Measurements from ENCODE around the gene ABLIM3. TPM values are rescaled to one million over a fixed set of nuclear protein-coding genes. Genes with fewer than 3 reads are reported as not detected.
A peak's percentile ranks its signal among the peaks of the same experiment; 100 is the strongest.

Gene ABLIM3
- total and polyA plus RNA-seq, 7 donors, result 18.7 to 54.5 (median 35.0) TPM

DNA sequence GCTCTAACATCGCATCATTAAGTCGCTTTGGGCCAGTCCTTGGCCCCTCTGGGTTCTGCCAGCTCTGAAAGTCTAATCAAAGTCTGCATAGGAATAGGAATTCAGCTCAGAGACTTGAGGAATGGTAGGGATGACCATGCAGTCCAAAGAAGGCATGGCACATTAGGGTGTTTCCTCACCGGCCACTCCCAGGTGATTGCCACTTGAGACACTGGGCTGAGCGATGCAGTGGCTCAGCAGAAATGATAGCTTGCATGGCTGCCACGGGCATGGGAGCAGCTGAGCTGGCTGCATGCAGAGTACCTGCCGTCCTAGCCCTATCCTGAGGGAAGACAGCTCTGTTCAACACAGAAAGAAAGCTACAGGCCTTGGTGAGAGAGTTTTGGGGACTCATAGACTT is 159.1 kb downstream of the ABLIM3 start:
- Histone ChIP-seq H3K4me1 (peaks cover 54% of the 10 kb centered on the region), H3K36me3 (ENCODE audit: insufficient read depth in 1 of 2, low read depth in 1 of 2) (peaks cover 0 to 65% of the 10 kb centered on the region in 2 donors), H3K27ac (peak overlapping the region; percentile 41), H3K27me3 (ENCODE audit: insufficient read depth in 3 of 3, low read length in 2 of 3) (no peaks in the 10 kb centered on the region), H3K4me3 (no peak overlapping the region), H3K9me3 (no peaks in the 10 kb centered on the region)
- 55 to 71% (median 59%) methylated on average over 6 of the region's 6 CpGs for WGBS, 3 donors
- ATAC-seq (peak in 3 of 4 donors; percentile 39 to 66 (median 57)), DNase-seq (no peak)
- no peak for TF ChIP-seq CTCF (IDR thresholded peaks at IDR 0.05)
- intact Hi-C loops (cut with DNase I), result no loop called here

GRCh38 chr5:149301049-149301743 is 159.9 kb downstream of the ABLIM3 start:
- DNase-seq (no peak), ATAC-seq (no peak)
- Histone ChIP-seq H3K36me3 (ENCODE audit: insufficient read depth in 1 of 2, low read depth in 1 of 2) (peaks cover 0 to 70% of the 10 kb centered on the region in 2 donors), H3K27me3 (ENCODE audit: insufficient read depth in 3 of 3, low read length in 2 of 3) (no peaks in the 10 kb centered on the region), H3K4me3 (no peak overlapping the region), H3K27ac (peak overlapping the region; percentile 41), H3K4me1 (peaks cover 47% of the 10 kb centered on the region), H3K9me3 (no peaks in the 10 kb centered on the region)
- WGBS, 3 donors, result 81 to 84% (median 83%) methylated on average over 13 of the region's 13 CpGs
- TF ChIP-seq CTCF (IDR thresholded peaks at IDR 0.05), result no peak
- intact Hi-C loops (cut with DNase I), result no loop called here

DNA sequence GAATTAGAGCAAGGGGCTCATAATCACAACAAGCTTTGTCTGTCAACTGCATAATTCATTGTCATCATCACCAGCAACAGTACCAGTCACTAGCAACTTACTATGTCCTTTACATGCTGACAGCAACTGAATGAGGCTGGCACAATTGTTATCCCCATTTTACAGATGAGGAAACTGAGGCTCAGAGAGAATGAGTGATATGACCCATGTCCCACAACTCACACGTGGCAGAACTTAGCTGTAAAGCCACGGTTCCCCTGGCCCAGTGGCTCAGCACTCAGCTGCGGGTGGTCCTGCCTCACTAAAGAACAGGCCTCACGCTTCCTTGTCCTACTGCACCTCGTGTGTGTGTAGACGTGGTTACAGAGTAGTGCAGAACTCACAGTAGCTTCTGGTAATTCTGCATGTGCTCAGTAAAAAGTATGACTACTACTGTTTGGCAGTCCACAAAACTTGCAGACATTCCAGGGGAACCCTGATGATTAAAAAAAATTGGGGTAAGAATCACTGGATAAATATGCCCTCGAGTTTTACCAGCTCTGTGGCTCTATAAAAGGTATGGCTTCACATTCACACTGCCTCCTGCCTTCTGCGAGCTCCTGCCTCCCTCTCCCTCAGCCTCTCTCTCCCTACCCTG is 160.6 kb downstream of the ABLIM3 start:
- H3K36me3 ChIP-seq (ENCODE audit: insufficient read depth in 1 of 2, low read depth in 1 of 2), result peaks cover 0 to 77% of the 10 kb centered on the region in 2 donors
- DNase-seq (no peak), ATAC-seq (no peak)
- WGBS, 3 donors, result 79 to 82% (median 80%) methylated on average over 8 of the region's 8 CpGs
- no peaks in the 10 kb centered on the region for H3K9me3 ChIP-seq
- no peak overlapping the region for H3K27ac ChIP-seq
- no peak for TF ChIP-seq CTCF (IDR thresholded peaks at IDR 0.05)
- H3K4me1 ChIP-seq, result peaks cover 41% of the 10 kb centered on the region
- intact Hi-C loops (cut with DNase I), result no loop called here
- no peaks in the 10 kb centered on the region for H3K27me3 ChIP-seq (ENCODE audit: insufficient read depth in 3 of 3, low read length in 2 of 3)
- H3K4me3 ChIP-seq, result no peak overlapping the region

DNA sequence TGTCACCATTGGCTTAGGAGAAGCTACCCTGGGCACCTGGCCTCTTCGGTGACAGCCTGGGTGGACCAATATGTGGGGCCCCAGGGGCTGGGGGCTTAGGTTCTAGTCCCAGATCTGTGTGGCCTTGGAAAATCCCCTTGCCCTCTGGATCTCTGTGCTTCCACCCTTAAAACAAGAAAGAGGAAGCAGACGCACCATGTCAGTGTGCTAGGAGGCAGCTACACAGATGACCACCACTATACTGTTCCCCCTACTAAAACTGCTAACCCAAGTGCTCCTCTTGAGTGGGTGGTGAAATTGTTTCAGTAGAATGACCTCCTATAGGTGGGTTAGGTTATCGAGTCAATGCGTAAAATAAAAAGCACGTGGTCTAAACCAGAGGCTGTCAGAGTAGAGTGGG is 161.3 kb downstream of the ABLIM3 start:
- no peak for ATAC-seq
- H3K4me3 ChIP-seq, result no peak overlapping the region
- no peaks in the 10 kb centered on the region for H3K9me3 ChIP-seq
- no peaks in the 10 kb centered on the region for H3K27me3 ChIP-seq (ENCODE audit: insufficient read depth in 3 of 3, low read length in 2 of 3)
- no peak for DNase-seq
- intact Hi-C loops (cut with DNase I), result no loop called here
- no peak overlapping the region for H3K27ac ChIP-seq
- no peak for TF ChIP-seq CTCF (IDR thresholded peaks at IDR 0.05)
- H3K4me1 ChIP-seq, result peaks cover 33% of the 10 kb centered on the region
- 85 to 88% (median 85%) methylated on average over 5 of the region's 5 CpGs for WGBS, 3 donors
- H3K36me3 ChIP-seq (ENCODE audit: insufficient read depth in 1 of 2, low read depth in 1 of 2), result peaks cover 0 to 78% of the 10 kb centered on the region in 2 donors
